Gastrocnemius medialis (tissue), 4 donors: ENCODE measurements around the gene C17orf67. TPM values are rescaled to one million over a fixed set of nuclear protein-coding genes. Genes with fewer than 3 reads are reported as not detected.

Experiments
- ATAC-seq, 2 donors: fragments of 150-250 bp; one replicate each; pipeline ENCODE4 v1.9.1; 2016
- DNase-seq, 2 donors: peaks; one replicate each; pipeline ENCODE4 v3.0.0-alpha.2; 2019
- H3K27ac ChIP-seq, 4 donors: fragments of 200-600 bp; sonication (generic); 1 replicate in 1 of 4; 2 replicates in 3 of 4; pipeline ENCODE4 v1.5.1; 2016 to 2018; ENCODE audit warnings: mild to moderate bottlenecking in 2 of 4, moderate library complexity in 1 of 4
- H3K27me3 ChIP-seq, 3 donors: fragments of 200-600 bp; sonication (generic) in 2 of 3; 1 replicate in 1 of 3; 2 replicates in 2 of 3; pipeline versions ENCODE4 v1.5.1 to v1.6.0; 2016 to 2019; ENCODE audit warnings: mild to moderate bottlenecking in 1 of 3, moderate library complexity in 1 of 3
- H3K36me3 ChIP-seq, 2 donors: fragments of 200-600 bp; sonication (generic) in 1 of 2; one replicate each; pipeline ENCODE4 v1.5.1; 2017 to 2018
- H3K4me1 ChIP-seq, 2 donors: fragments of 200-600 bp; sonication (generic) in 1 of 2; one replicate each; pipeline ENCODE4 v1.5.1; 2016 to 2017; ENCODE audit warnings: mild to moderate bottlenecking in 2 of 2
- H3K4me3 ChIP-seq, 4 donors: fragments of 200-600 bp; sonication (generic) in 3 of 4; 1 replicate in 1 of 4; 2 replicates in 3 of 4; pipeline ENCODE4 v1.5.1; 2016 to 2019; ENCODE audit warnings: mild to moderate bottlenecking in 2 of 4
- H3K9me3 ChIP-seq, 3 donors: fragments of 200-600 bp; sonication (generic) in 2 of 3; 1 replicate in 1 of 3; 2 replicates in 2 of 3; pipeline ENCODE4 v1.5.1; 2016 to 2019
- CTCF ChIP-seq, 5 experiments: fragments of 450-650 bp in 3 of 5; fragments of 200-600 bp in 2 of 5; sonication (generic) in 2 of 5; IDR thresholded peaks in 4 of 5; conservative IDR thresholded peaks in 1 of 5; 1 replicate in 4 of 5; 2 replicates in 1 of 5; pipeline ENCODE4 v1.5.1; 2016 to 2019; ENCODE audit warnings: antibody characterized with exemption in 5 of 5, mild to moderate bottlenecking in 3 of 5, moderate library complexity in 3 of 5
- POLR2A ChIP-seq, 2 donors: fragments of 450-650 bp; IDR thresholded peaks; one replicate each; pipeline ENCODE4 v1.6.1; 2017; ENCODE audit warnings: antibody characterized with exemption in 2 of 2, mild to moderate bottlenecking in 2 of 2, moderate library complexity in 2 of 2
- in situ Hi-C, 4 donors: fragments of 200-750 bp; cut with MboI; loops; one replicate each; pipeline versions ENCODE4 v1.15.0 to v1.8.0; 2017; ENCODE audit warnings: low sequenced_read_pairs in 4 of 4
- intact Hi-C: fragments of 100-400 bp; cut with DNase I; formaldehyde crosslinking; loops from one replicate; pipeline ENCODE4 v1.15.1; 2023; ENCODE audit warnings: low total_unique reads
- total RNA-seq, 4 donors: library from RNA; depleted of rRNA; stranded (reverse); fragments of >200 nt; gene quantifications; one replicate each; pipeline versions ENCODE4 v1.1.0 to v1.2.3, GENCODE V29; 2016

C17orf67 gene
- total RNA-seq, 4 donors from 2014 or later: 0.16 TPM; not detected in 3

- TF ChIP-seq POLR2A (IDR thresholded peaks at IDR 0.05): no peak
- no peak for TF ChIP-seq CTCF (IDR thresholded peaks at IDR 0.05 in 4 of 5, conservative IDR thresholded peaks at IDR 0.05 in 1 of 5)
- no peak for DNase-seq
- Histone ChIP-seq H3K27me3 (peaks cover 0 to 4% (median 3%) of the 10 kb centered on the region in 3 donors), H3K4me1 (no peaks in the 10 kb centered on the region), H3K4me3 (no peak overlapping the region), H3K36me3 (no peaks in the 10 kb centered on the region), H3K27ac (no peak overlapping the region), H3K9me3 (no peaks in the 10 kb centered on the region)
- no peak for ATAC-seq
- in situ Hi-C loops: loop anchor here in 3 of 4 donors (5.0 to 10.0 kb wide), 2 partner anchors 118 to 120 kb away; no protein-coding TSS in a partner anchor
- intact Hi-C loops: no loop called here
These were observed 16.7 kb downstream of the C17orf67 start for GRCh38 chr17:56817066-56817465.

GRCh38 chr17:56815711-56816110 lies 18.0 kb downstream of the C17orf67 start:
- Histone ChIP-seq H3K27me3 (peaks cover 0 to 4% (median 3%) of the 10 kb centered on the region in 3 donors), H3K36me3 (no peaks in the 10 kb centered on the region), H3K4me3 (no peak overlapping the region), H3K9me3 (no peaks in the 10 kb centered on the region), H3K4me1 (no peaks in the 10 kb centered on the region), H3K27ac (no peak overlapping the region)
- TF ChIP-seq POLR2A (IDR thresholded peaks at IDR 0.05) (no peak), CTCF (IDR thresholded peaks at IDR 0.05 in 4 of 5, conservative IDR thresholded peaks at IDR 0.05 in 1 of 5) (no peak)
- in situ Hi-C loops: loop anchor here in 3 of 4 donors (5.0 to 10.0 kb wide), 2 partner anchors 119 to 122 kb away; no protein-coding TSS in a partner anchor
- no peak for DNase-seq
- ATAC-seq: no peak
- intact Hi-C loops: no loop called here

GRCh38 chr17:56812901-56813388 lies 20.8 kb downstream of the C17orf67 start:
- H3K4me1 ChIP-seq: no peaks in the 10 kb centered on the region
- ATAC-seq (no peak), DNase-seq (no peak)
- H3K36me3 ChIP-seq: no peaks in the 10 kb centered on the region
- H3K9me3 ChIP-seq: no peaks in the 10 kb centered on the region
- intact Hi-C loops: no loop called here
- no peak overlapping the region for H3K27ac ChIP-seq
- H3K4me3 ChIP-seq: no peak overlapping the region
- TF ChIP-seq POLR2A (IDR thresholded peaks at IDR 0.05) (no peak), CTCF (IDR thresholded peaks at IDR 0.05 in 4 of 5, conservative IDR thresholded peaks at IDR 0.05 in 1 of 5) (no peak)
- peaks cover 0 to 4% (median 3%) of the 10 kb centered on the region in 3 donors for H3K27me3 ChIP-seq
- in situ Hi-C loops: loop anchor here in 1 of 4 donors (10.0 kb wide), 1 partner anchor 122 kb away; no protein-coding TSS in a partner anchor

- no peak for ATAC-seq
- no peak for TF ChIP-seq POLR2A (IDR thresholded peaks at IDR 0.05)
- H3K27ac ChIP-seq: no peak overlapping the region
- DNase-seq: no peak
- intact Hi-C loops (no loop called here), in situ Hi-C loops (loop anchor here in 1 of 4 donors (10.0 kb wide), 1 partner anchor 124 kb away; no protein-coding TSS in a partner anchor)
- H3K4me3 ChIP-seq: no peak overlapping the region
- no peaks in the 10 kb centered on the region for H3K36me3 ChIP-seq
- no peaks in the 10 kb centered on the region for H3K9me3 ChIP-seq
- peaks cover 0 to 4% (median 3%) of the 10 kb centered on the region in 3 donors for H3K27me3 ChIP-seq
- H3K4me1 ChIP-seq: no peaks in the 10 kb centered on the region
These were observed 22.6 kb downstream of the C17orf67 start for GRCh38 chr17:56810891-56811775.

GRCh38 chr17:56810343-56810742 lies 23.4 kb downstream of the C17orf67 start:
- TF ChIP-seq CTCF (IDR thresholded peaks at IDR 0.05 in 4 of 5, conservative IDR thresholded peaks at IDR 0.05 in 1 of 5) (no peak), POLR2A (IDR thresholded peaks at IDR 0.05) (no peak)
- in situ Hi-C loops: loop anchor here in 1 of 4 donors (10.0 kb wide), 1 partner anchor 124 kb away; no protein-coding TSS in a partner anchor
- H3K9me3 ChIP-seq: no peaks in the 10 kb centered on the region
- no peaks in the 10 kb centered on the region for H3K4me1 ChIP-seq
- H3K4me3 ChIP-seq: no peak overlapping the region
- peaks cover 0 to 4% (median 3%) of the 10 kb centered on the region in 3 donors for H3K27me3 ChIP-seq
- H3K27ac ChIP-seq: no peak overlapping the region
- ATAC-seq (no peak), DNase-seq (no peak)
- intact Hi-C loops: no loop called here
- no peaks in the 10 kb centered on the region for H3K36me3 ChIP-seq
